ENCODE results near the gene PDZD7. TPM values are rescaled to one million over a fixed set of nuclear protein-coding genes. Genes with fewer than 3 reads are reported as not detected.

PDZD7 gene
- total RNA-seq, 4 donors from 2014 or later = under 0.01 to 0.75 (median 0.39) TPM

DNA sequence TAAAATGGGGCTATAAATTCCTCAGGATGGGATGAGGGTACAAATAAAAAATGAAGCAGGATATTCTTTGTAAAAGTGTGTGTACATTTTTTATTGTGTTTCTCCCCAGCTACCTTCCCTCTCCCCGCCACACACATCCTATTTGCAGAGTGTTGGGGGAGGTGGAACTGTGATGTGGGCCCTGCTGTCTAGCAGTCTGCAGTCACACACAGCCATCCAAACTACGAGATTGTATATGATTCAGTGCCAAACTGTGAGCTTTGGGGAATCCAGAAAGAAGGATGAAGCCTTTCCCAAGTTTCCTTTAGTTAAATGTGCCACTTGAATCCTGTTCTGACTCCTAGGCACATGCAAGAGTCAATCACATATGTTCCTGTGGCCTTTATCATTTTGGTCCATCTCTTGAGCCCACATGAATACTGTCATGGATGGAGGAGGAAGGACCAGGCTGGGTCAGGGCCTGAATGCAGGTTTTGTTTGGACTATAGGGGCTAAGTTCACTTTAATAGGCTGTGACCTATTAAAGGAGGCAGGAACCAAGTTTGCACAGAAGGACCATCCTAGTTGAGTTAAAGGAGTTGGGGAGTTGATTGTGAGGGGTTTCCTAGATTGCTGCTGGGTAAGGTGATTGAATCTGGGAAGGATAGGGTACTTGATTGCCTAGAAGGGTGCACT, 62.7 kb downstream of the PDZD7 start:
- Histone ChIP-seq H3K36me3 (peaks cover under 1 to 31% (median 19%) of the 10 kb centered on the region in 4 donors), H3K9me3 (no peaks in the 10 kb centered on the region), H3K27ac (replicated peaks in 1 of 4) (no peak overlapping the region), H3K4me3 (no peak overlapping the region), H3K4me1 (peaks cover 7 to 25% (median 19%) of the 10 kb centered on the region in 4 donors), H3K27me3 (peaks cover 0 to 5% (median 0%) of the 10 kb centered on the region in 4 donors)
- intact Hi-C loops (cut with DNase I) = loop anchor here (10.0 kb wide), 1 partner anchor 47 kb away; no protein-coding TSS in a partner anchor
- TF ChIP-seq POLR2AphosphoS5 (IDR thresholded peaks at IDR 0.05) (no peak), EP300 (IDR thresholded peaks at IDR 0.05) (no peak), POLR2A (IDR thresholded peaks at IDR 0.05; ENCODE audit: low read depth) (no peak)
- TF ChIP-seq, protein P1, sequence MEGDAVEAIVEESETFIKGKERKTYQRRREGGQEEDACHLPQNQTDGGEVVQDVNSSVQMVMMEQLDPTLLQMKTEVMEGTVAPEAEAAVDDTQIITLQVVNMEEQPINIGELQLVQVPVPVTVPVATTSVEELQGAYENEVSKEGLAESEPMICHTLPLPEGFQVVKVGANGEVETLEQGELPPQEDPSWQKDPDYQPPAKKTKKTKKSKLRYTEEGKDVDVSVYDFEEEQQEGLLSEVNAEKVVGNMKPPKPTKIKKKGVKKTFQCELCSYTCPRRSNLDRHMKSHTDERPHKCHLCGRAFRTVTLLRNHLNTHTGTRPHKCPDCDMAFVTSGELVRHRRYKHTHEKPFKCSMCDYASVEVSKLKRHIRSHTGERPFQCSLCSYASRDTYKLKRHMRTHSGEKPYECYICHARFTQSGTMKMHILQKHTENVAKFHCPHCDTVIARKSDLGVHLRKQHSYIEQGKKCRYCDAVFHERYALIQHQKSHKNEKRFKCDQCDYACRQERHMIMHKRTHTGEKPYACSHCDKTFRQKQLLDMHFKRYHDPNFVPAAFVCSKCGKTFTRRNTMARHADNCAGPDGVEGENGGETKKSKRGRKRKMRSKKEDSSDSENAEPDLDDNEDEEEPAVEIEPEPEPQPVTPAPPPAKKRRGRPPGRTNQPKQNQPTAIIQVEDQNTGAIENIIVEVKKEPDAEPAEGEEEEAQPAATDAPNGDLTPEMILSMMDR (IDR thresholded peaks at IDR 0.05) = no peak
- DNase-seq (ENCODE audit: extremely low spot score) = peak; percentile 4
- WGBS = 82% methylated on average over 2 of the region's 2 CpGs

DNA sequence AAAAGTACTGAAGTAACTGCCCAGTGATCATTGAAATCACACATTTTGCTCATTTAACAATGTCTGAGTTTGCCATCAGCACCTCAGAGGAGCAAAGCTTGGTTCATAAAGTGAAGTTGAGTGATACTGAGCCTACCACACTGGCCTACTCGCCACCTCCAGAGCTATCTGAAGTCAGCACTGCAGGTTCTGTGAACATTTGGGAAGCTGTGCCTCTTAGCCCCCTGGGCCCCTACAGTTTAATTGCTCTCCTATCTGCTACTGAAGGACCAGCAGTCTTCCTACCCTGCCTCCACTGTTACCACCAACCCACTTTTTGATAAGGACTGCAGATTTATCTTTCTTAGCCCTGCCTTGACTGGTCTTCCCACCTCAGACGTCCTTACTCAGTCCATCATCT, 63.6 kb downstream of the PDZD7 start:
- WGBS = 79% methylated on average over 2 of the region's 2 CpGs
- no peak for TF ChIP-seq POLR2A (IDR thresholded peaks at IDR 0.05; ENCODE audit: low read depth)
- DNase-seq (ENCODE audit: extremely low spot score) = peak; percentile 53
- H3K27me3 ChIP-seq = peaks cover 0 to 5% (median 0%) of the 10 kb centered on the region in 4 donors
- no peak overlapping the region for H3K4me3 ChIP-seq
- H3K9me3 ChIP-seq = no peaks in the 10 kb centered on the region
- H3K27ac ChIP-seq (replicated peaks in 1 of 4) = no peak overlapping the region
- peaks cover 7 to 25% (median 19%) of the 10 kb centered on the region in 4 donors for H3K4me1 ChIP-seq
- peaks cover 8 to 40% (median 25%) of the 10 kb centered on the region in 4 donors for H3K36me3 ChIP-seq
- intact Hi-C loops (cut with DNase I) = loop anchor here (10.0 kb wide), 1 partner anchor 47 kb away; no protein-coding TSS in a partner anchor

DNA sequence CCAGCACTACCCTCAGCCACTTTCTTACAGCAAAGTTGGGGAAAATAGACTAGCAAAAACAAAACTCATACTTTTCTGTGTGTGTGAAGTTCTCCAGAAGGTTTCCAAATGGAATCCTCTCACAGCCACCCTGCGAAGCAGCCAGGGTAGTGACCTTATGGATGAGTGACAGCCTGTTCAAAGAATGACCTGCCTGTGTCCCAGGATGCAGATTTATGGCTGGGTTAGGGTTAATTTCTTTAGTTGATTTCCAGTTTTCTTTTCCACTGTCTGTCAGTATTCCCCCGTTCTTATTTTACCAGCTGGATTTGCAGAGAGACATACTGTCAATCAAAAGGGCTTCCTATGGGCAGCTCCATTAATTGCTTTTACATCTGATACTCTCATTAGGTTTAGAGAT, 64.0 kb downstream of the PDZD7 start:
- 62% methylated on average over 2 of the region's 2 CpGs for WGBS
- Histone ChIP-seq H3K4me1 (peaks cover 7 to 25% (median 19%) of the 10 kb centered on the region in 4 donors), H3K4me3 (no peak overlapping the region), H3K36me3 (peaks cover 12 to 44% (median 30%) of the 10 kb centered on the region in 4 donors), H3K27ac (replicated peaks in 1 of 4) (no peak overlapping the region), H3K27me3 (peaks cover 0 to 5% (median 0%) of the 10 kb centered on the region in 4 donors), H3K9me3 (no peaks in the 10 kb centered on the region)
- TF ChIP-seq POLR2AphosphoS5 (IDR thresholded peaks at IDR 0.05) = no peak
- TF ChIP-seq, protein P1 (IDR thresholded peaks at IDR 0.05) = no peak
- no peak for TF ChIP-seq EP300 (IDR thresholded peaks at IDR 0.05)
- no peak for TF ChIP-seq POLR2A (IDR thresholded peaks at IDR 0.05; ENCODE audit: low read depth)
- peak; percentile 37 for DNase-seq (ENCODE audit: extremely low spot score)
- intact Hi-C loops (cut with DNase I) = loop anchor here (10.0 kb wide), 1 partner anchor 48 kb away; no protein-coding TSS in a partner anchor

DNA sequence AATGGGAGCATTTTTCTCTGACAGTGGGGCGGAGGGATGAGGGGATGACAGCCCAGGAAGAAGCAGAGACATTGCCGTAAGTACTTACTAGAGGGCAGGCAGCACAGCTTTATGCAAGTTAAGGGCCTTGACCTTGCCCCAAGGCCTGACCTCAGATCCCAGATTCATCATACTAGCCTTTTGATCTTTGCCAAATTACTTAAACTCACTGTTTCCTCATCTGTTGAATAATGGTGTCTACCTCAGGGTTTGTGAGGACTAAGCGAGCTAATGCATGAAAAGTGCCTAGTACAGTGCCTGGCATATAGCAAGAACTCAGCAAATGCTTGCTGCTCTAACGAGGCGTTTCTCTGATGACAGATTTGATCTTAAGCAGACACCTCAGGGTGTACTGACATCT, 65.1 kb downstream of the PDZD7 start:
- intact Hi-C loops (cut with DNase I) = loop anchor here (10.0 kb wide), 1 partner anchor 49 kb away; no protein-coding TSS in a partner anchor
- DNase-seq (ENCODE audit: extremely low spot score) = peak; percentile 77
- Histone ChIP-seq H3K27me3 (peaks cover 0 to 5% (median 0%) of the 10 kb centered on the region in 4 donors), H3K9me3 (no peaks in the 10 kb centered on the region), H3K4me1 (peaks cover 7 to 25% (median 19%) of the 10 kb centered on the region in 4 donors), H3K36me3 (peaks cover 19 to 55% (median 34%) of the 10 kb centered on the region in 4 donors), H3K27ac (replicated peaks in 1 of 4) (no peak overlapping the region), H3K4me3 (no peak overlapping the region)
- 62% methylated on average over 5 of the region's 5 CpGs for WGBS
- TF ChIP-seq EP300 (IDR thresholded peaks at IDR 0.05) = no peak
- TF ChIP-seq POLR2AphosphoS5 (IDR thresholded peaks at IDR 0.05) = no peak
- TF ChIP-seq, protein P1 (IDR thresholded peaks at IDR 0.05) = no peak

DNA sequence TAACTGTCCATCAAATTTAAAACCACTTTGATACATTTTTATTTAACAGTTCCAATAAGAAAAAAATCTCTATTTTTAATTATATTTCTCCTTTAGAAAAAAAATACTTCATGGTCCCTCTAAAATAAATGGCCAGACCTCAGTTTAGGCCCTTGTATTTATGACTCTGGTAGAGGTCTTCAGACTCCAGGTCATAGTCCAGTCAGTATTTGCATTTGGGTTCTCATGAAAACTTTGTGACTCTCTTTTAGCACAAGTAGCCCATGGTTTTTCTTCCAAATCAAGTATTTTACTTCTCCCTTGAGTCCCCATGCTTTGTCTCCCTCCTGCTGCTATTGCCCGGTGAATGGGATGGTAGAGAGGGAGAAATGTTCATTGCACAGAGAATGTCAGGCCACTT, 67.1 kb downstream of the PDZD7 start:
- Histone ChIP-seq H3K4me1 (peaks cover 4 to 9% (median 6%) of the 10 kb centered on the region in 4 donors), H3K4me3 (no peak overlapping the region), H3K9me3 (no peaks in the 10 kb centered on the region), H3K27me3 (no peaks in the 10 kb centered on the region), H3K36me3 (peaks cover 19 to 74% (median 49%) of the 10 kb centered on the region in 4 donors), H3K27ac (replicated peaks in 1 of 4) (no peak overlapping the region)
- TF ChIP-seq, protein P1 (IDR thresholded peaks at IDR 0.05) = no peak
- TF ChIP-seq POLR2A (IDR thresholded peaks at IDR 0.05; ENCODE audit: low read depth) (no peak), POLR2AphosphoS5 (IDR thresholded peaks at IDR 0.05) (no peak), EP300 (IDR thresholded peaks at IDR 0.05) (no peak)
- 94% methylated on average over 1 of the region's 1 CpG for WGBS
- intact Hi-C loops (cut with DNase I) = loop anchor here (10.0 kb wide), 1 partner anchor 51 kb away; no protein-coding TSS in a partner anchor
- DNase-seq (ENCODE audit: extremely low spot score) = no peak

Measured in esophagus muscularis mucosa (tissue), 4 donors.